GM12875 (cell line): ENCODE results near the gene CDK13.

ENCODE experiments used
- H3K4me3 ChIP-seq: one replicate; pipeline ENCODE4 v1.5.1; 2011; ENCODE audit warnings: low read depth, low read length, control low read depth
- TF ChIP-seq, protein P1 (sequence below): IDR thresholded peaks from 2 replicates; pipeline ENCODE4 v1.5.1; 2011; ENCODE audit warnings: low read depth, mild to moderate bottlenecking, control low read depth, inconsistent platforms, low read length, moderate library complexity, borderline replicate concordance; ENCODE audit not compliant: insufficient read depth

Gene CDK13

GRCh38 chr7:39919646-39920045, 30.4 kb upstream of the CDK13 start:
- no peak overlapping the region for H3K4me3 ChIP-seq
- TF ChIP-seq, protein P1, sequence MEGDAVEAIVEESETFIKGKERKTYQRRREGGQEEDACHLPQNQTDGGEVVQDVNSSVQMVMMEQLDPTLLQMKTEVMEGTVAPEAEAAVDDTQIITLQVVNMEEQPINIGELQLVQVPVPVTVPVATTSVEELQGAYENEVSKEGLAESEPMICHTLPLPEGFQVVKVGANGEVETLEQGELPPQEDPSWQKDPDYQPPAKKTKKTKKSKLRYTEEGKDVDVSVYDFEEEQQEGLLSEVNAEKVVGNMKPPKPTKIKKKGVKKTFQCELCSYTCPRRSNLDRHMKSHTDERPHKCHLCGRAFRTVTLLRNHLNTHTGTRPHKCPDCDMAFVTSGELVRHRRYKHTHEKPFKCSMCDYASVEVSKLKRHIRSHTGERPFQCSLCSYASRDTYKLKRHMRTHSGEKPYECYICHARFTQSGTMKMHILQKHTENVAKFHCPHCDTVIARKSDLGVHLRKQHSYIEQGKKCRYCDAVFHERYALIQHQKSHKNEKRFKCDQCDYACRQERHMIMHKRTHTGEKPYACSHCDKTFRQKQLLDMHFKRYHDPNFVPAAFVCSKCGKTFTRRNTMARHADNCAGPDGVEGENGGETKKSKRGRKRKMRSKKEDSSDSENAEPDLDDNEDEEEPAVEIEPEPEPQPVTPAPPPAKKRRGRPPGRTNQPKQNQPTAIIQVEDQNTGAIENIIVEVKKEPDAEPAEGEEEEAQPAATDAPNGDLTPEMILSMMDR = no peak

DNA sequence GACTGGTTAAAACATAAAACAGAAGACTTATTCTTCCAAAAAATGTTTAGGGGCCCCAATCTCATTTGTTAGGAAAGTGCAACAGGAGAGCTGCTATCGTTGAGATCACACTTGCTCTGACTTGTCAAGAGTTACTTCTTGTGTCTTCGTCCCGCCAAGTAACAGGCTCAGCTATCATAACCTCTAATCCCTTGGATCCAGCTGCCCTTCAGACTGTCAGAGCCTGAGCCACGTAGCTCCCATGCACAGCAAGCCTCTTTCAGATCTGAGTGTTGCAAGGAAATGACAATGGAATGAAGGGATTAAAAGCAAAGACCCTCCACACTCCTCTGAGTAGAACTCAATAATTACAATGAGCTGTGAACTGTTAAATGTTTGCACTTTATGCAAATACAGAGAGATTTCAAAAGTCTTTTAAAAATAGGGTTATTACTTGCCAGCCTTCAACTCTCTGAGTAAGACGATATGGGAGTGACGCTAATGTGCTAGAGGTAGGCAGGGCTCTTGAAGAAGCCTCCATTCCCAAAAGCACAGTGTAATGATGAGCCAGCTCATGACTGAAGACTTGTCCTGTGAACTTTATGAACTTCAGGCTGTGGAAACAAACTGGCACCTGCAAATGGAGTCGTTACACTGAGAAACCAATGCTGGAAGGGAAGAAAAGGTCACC, 28.4 kb upstream of the CDK13 start:
- H3K4me3 ChIP-seq = no peak overlapping the region
- TF ChIP-seq, protein P1 = no peak

- H3K4me3 ChIP-seq = no peak overlapping the region
- TF ChIP-seq, protein P1 = no peak
These were observed 27.5 kb upstream of the CDK13 start for GRCh38 chr7:39922580-39922979.

- H3K4me3 ChIP-seq = no peak overlapping the region
- TF ChIP-seq, protein P1 = no peak
These were observed 27.0 kb upstream of the CDK13 start for GRCh38 chr7:39923091-39923490.

GRCh38 chr7:39924122-39924521, 25.9 kb upstream of the CDK13 start:
- TF ChIP-seq, protein P1 = no peak
- H3K4me3 ChIP-seq = no peak overlapping the region

DNA sequence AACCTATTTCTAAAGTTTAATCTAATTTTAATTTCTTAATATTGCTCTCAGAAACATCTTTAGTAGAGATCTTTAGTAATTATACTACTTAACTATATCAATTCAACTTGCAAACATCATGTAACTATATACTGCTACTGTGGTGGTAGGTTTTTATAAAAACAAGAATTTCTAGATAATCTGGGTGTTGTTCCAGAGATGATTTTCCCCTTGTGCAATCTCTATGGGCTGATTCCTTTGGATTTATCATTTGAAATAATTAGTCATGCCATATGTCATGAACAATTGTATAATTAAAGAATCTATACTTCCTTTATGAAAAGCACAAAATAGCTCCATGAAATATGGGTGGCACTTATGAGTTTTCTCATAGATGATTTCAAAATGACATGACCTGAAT, 23.9 kb upstream of the CDK13 start:
- TF ChIP-seq, protein P1 = no peak

DNA sequence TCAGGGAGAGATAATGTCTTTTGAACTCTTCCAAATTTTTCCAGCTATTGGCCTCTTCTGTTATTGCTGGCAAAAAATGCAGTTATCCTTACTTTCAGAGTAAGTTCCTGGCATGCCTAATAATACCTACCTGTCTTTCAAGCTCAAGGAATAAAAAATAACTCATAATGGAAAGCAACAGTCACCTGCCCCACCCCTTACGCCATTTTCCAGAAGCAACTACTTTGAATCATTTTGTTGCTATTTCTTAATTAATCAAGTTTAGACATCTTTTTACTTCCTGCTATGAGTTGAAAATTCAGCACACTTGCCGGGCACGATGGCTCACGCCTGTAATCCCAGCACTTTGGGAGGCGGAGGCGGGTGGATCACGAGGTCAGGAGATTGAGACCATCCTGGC, 23.0 kb upstream of the CDK13 start:
- TF ChIP-seq, protein P1 = no peak
- H3K4me3 ChIP-seq = no peak overlapping the region

More for the DNA sequence above, 23.9 kb upstream of the CDK13 start:
- no peak overlapping the region for H3K4me3 ChIP-seq
